G401 (cell line): ENCODE data around the gene ABI1. TPM values are rescaled to one million over a fixed set of nuclear protein-coding genes. Genes with fewer than 3 reads are reported as not detected.
A peak's percentile ranks its signal among the peaks of the same experiment; 100 is the strongest.

Source experiments
- DNase-seq: peaks from one replicate; pipeline ENCODE4 v3.0.0-alpha.2; 2015; ENCODE audit warnings: low spot score
- in situ Hi-C: cut with HindIII; loops from 2 replicates; pipeline ENCODE4 v1.10.0; 2016; ENCODE audit warnings: low sequenced_read_pairs, mixed read lengths
- total RNA-seq: library from RNA; depleted of rRNA; stranded (reverse); fragments of >200 nt; shearing (Covaris generic); gene quantifications from 2 replicates; pipeline ENCODE4 v1.2.3, GENCODE V29; 2014

The ABI1 gene
- total RNA-seq, 1 experiment from 2014 or later, result 44.9 TPM

DNA sequence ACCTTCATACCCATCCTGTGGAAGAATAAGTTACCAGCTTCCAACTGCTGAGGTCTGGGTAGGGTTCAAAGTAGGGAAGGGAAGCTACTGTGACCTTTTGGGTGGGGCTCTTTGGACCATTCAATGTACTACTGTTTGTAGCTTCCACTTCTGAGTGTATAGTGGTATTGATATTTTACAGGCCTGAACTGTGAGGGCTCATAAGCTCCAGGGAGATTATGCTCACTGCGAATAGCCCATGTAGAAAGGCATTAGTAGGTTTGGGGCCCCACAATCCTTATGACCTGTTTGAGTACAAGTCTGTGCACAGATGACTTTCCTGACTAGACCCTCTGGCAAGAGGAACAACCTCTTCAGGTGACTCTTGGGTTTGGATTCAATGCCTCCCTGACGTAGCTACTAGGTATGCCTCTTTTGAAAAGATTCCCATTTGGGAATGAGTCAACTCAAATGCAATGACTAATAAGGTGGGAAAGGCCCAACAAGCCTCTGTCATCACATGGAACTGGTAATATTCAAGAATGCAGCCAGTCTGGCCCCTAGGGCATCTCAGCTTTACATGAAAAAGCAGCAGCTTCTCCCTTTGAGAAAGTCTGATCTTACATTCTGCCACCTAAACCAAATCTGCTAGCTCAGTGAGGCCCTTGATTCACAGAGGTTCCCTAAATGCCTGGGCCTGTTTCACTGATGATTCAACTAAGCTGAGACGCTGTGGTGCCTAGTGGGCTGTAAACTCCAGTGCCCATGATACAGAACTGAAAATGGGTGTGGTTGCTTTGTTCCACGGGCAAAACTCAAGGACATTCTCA, 79.8 kb downstream of the ABI1 start:
- in situ Hi-C loops, result no loop called here

DNA sequence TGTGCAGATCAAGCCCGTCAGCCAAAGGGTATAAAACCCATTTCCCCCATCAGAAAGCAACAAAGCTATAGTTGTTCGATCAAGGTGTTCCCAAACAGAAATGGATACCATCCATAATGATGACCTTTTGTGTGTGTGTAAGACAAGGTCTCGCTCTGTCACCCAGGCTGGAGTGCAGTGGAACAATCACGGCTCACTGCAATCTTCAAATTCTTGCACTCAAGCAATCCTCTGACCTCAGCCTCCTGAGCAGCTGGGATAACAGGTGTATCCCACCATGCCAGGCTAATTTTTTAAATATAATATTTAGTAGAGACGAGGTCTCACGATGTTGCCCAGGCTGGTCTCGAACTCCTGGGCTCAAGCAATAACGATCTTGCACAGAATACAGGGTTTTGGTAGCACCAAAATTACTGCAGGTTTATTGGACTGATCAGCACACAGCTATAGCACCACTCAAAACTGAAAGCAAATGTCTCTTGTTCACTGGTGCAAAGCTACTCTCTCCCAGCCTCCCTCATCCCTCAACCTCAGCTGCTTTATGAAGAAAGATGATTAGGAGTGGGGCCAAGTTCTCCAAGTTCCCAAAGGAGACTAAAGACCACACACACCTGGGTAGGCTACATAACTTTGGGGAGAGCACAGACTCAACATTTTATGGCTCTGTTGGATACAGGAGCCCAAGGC, 80.5 kb downstream of the ABI1 start:
- in situ Hi-C loops, result no loop called here
- no peak for DNase-seq

More for the DNA sequence above, 79.8 kb downstream of the ABI1 start:
- DNase-seq, result no peak

DNA sequence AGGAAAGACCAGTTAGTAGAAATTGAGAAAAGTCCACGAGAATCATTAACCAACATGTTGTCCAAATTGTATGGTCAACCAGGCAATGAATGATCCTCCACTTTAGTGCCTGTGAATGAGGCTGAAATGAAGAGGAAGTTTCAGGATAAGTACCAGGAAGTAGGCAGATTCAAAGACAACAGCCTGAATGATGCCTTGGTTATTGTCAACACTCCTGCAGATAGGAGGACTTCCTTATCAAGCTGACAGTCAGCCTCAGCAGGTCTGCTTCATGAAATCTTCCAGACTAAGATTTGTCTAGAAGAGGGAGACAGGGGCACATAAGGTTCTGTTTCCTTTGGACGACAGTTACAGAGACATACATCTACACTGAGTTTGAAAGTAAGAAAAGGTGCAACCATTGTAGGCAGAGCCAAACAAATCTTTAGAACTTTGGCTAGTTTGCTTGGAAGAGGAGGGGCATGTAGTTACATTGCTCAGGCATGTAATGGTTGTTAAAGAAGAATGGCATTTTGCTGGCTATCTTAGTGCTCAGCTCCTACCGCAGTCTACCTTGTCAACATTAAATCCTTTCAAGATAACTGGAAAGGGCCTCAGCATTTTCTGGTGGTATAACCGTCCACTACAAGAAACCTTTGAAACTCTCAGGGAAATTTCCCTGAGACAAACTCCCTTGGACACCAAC, 81.4 kb downstream of the ABI1 start:
- in situ Hi-C loops, result no loop called here
- DNase-seq, result no peak

DNA sequence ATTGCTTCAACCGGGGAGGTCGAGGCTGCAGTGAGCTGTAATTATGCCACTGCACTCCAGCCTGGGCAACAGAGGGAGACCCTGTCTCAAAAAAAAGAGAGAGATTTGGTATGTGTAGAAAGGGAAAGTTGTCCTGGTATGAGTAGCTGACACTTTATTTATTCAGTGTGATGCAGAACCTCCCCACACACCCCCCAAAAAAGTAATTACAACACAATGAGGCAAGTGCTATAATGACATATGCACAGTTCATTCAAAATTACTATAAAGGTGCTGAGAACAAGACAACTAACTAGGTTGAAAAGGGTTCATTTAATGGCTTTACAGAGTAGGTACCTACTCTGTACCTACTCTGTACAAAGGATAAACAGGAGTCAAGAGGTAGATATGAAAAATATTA, 83.1 kb downstream of the ABI1 start:
- DNase-seq, result no peak
- in situ Hi-C loops, result no loop called here

DNA sequence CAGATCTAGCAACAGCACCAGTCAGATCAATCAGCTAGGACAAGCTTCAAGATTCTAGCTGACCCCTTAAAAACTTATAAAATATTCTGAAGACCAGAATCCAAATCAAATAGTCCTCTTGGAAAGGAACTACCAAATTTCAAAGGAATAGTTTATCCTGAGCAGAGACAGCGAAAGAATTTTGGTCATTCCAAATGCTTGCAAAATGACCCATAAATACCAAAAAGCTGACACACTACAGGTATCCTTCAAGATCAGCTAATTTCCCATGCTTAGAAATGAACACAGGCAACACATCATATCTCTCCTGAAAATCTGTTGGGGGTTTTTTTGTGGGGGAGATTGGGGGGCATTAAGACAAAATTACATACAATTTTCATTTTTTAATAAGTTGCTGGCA, 84.5 kb downstream of the ABI1 start:
- in situ Hi-C loops, result no loop called here
- no peak for DNase-seq

DNA sequence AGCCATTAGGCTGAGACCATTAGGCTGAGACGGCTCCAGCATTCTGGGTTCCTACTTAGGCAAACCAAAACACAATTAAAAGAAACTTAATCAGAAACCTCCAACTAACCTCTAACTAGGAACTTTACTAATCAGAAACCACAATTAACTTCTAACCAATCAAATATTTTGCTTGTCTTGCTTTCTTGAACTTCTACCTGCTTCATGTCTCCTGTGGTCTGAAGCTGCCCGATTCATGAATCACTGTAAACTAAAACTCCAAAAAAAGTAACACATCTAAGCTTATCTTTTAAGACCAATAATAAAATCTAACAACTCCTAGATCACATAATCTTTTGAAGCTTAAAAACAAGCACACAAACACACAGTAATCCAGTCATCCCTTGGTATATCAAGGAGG, 87.1 kb downstream of the ABI1 start:
- DNase-seq, result no peak
- in situ Hi-C loops, result loop anchor here (5.0 kb wide), 1 partner anchor 36 kb away; no protein-coding TSS in a partner anchor

DNA sequence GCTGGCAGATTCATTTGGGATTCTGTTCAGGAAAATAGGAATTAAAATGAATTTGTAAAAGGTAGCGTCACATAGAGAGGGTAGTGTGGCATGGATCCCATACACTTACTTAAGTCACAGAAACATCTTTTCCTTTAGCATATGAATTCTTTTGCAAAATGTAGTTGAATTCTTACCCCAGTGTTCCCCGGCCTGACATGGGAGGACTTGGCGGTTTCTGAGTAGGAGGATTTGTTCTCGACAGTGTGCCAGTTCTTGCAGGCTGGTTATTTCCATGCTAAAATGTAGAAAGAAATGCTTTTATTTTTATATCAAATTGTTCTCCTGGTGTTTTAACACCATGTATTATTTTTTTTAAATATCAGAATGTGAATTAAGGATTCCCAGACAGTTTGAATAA, 90.7 kb downstream of the ABI1 start:
- in situ Hi-C loops, result loop anchor here (5.0 kb wide), 1 partner anchor 33 kb away; no protein-coding TSS in a partner anchor
- DNase-seq, result no peak

DNA sequence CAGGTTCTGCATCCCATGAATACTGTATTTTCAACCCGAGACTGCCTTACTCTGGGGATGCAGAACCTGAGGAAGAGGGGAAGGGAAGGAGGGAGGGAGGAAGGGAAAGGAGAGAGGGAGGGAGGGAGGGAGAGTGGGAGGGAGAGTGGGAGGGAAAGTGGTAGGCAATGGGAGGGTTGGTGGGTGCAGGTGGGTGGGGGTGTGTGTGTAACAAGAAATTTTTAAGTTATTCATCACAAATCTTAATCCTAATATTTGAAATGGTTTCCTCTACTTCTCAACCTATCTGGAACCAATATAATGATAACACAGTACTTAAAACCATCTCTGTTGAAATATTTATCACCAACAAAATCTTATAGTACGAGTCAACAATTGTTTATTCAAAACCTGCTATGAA, 95.2 kb downstream of the ABI1 start:
- DNase-seq, result no peak
- in situ Hi-C loops, result no loop called here

DNA sequence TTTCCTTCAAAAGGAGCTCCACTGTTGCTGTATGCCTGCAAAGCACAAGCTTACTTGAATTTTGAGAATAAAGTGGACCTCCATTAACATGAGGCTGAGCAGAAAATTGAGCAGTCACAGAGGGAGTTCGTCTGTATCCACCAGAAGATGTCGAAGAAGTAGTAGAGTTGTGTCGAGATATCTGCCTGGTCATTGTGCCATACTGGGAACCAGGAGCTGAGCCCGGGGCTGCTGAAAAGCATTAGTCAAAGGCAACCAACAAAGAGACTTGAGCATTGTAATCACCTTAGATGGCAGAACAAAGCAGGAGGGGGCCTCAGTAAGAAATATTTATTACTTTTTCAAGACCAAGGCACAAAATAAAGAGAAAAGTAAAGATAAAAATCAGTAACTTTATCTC, 101.8 kb downstream of the ABI1 start:
- DNase-seq, result no peak
- in situ Hi-C loops, result no loop called here

DNA sequence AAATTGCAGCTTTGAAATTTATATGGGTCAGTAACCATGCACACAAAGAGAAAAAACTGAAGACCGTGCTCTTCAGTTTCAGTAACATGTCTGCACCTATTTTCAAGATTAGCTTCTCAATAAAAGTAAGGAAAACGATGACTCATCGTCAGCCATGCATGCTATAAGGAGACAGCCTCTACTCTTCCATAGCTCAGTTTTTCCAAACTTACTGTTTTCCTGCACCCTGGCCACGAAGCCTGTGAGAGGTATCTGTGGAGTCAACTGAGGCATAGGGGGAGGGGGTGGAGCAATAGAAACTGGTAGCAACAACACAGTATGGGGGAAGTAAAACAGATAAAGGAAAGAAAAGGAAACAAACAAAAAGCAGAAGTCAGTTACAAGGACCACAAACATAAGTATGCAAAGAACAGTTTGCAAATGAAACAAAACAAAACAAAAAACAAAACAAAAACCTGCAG, 105.3 kb downstream of the ABI1 start:
- DNase-seq, result no peak
- in situ Hi-C loops, result no loop called here

DNA sequence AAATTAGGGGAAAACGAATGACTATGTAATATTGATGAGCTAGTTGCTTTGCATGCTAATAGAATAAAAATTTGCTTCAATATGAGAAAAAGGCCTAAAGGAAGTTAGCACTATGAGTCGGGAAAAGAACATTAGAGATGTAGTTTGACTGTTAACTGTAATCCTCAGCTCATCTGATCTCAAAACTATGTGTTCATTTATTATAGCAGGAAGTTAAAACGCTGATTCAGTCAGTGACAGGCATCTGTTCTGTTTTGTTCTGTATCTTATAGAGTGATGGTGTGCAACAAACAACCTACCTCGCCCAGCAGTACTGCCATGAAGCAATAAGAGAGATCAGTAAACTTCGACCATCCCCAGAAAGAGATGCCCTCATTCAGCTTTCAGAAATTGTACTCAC, 114.7 kb downstream of the ABI1 start:
- no peak for DNase-seq
- in situ Hi-C loops, result no loop called here

DNA sequence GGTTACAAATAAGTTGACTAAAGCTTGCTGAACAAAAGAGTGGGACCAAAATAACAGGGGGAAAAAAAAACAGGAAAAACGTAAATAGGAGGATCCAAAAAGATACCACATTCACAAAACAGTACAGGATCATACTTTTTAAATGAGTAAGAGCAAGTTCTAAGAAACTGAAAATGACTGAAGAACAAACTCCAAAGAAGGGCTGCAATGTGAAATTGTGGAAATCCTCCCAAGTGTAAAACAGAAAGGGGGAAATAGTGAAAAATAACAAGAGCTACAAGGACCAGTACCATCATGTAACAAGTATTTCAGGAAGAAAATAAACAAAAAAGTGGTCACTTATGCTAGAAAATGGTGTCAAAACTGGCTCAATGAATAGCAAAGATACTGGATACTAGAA, 116.9 kb downstream of the ABI1 start:
- in situ Hi-C loops, result no loop called here
- no peak for DNase-seq

DNA sequence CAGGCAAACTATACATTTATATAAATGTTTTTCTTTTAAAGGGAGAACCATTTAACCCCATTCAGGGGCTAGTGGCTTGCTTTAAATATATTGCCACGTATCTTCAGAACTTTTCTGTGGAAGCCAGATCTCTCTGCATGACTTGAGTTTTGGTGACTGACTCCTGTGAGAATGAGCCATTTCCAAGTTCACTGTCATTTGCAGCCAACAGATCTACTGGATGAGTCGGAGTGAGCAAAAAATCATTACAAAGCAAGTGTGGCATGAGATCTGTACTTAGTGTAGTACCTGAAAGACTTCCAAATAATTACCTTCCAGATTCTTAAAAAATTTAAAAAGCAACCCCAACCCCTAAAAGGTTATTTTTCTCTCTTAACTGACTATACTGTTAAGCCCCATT, 117.7 kb downstream of the ABI1 start:
- no peak for DNase-seq
- in situ Hi-C loops, result no loop called here

DNA sequence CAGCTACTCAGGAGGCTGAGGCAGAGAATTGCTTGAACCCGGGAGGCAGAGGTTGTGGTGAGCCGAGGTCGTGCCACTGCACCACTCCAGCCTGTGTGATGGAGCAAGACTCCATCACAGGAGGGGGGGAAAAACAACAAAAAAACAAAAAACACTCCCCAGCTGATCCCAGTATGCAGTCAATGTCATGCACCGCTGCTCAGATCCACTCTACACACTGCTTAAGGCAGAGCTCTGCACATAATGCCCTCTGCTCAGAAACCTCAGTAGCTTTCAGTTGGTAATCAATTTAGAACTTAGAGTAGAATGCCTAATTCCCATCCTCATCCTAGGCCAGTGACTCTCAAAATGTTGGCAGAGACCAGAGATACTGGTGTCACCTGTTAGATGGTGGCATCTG, 119.4 kb downstream of the ABI1 start:
- in situ Hi-C loops, result no loop called here
- peak; percentile 33 for DNase-seq

DNA sequence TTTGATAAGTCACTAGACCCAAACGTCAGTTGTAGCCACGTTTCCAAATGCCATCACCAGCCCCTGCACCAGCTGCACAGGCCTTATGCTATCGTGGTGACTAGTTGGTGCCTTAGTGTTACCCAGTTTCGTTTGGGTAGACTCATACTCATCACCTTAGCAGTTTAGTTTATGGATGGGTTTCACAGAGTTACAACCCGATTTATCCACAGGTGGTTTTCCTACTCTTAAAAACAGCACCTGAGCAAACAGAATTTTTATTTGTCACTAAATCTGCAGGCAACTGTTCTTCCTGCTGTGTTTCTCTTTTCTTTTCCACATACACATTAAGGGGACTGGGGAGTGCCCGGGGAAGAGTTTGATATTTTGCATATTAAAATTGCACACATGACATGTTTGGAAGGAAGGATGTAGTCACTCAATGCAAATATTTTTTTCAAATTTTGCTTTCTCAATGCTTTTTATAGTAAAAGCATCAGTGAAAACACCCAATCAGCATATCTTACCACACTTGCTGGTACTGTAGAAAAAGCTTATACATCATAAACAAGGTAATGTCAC, 121.6 kb downstream of the ABI1 start:
- in situ Hi-C loops, result loop anchor here (5.0 kb wide), 1 partner anchor 33 kb away; no protein-coding TSS in a partner anchor
- DNase-seq, result no peak

DNA sequence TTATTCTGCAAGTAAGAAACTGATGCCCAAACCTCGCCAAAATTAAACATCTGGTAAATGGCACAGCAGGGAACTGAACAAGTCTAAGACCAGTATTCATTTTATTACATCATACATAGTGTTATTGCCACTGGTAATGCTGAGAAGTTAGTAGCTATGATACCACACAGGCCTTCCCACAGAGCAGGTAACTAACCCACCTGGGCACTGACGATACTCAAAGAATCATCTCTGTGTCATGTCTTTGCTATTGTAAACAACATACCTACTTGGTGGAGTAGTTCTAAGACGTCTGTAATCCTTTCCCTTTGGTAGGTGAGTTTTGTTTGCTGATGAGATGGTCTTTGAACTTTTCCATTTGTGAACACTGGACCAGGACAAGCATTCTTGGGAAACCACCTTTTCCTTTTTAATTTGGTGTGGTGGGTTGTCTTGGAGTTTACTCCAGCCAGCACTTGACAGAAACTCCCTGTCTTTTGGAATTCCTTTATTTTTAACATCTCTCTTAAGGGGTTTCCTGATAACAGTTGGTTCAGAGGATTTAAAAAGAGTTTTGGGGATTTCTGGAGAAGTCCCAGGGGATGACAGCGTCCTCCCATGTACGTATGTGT, 122.4 kb downstream of the ABI1 start:
- in situ Hi-C loops, result loop anchor here (5.0 kb wide), 1 partner anchor 34 kb away; no protein-coding TSS in a partner anchor
- DNase-seq, result no peak

DNA sequence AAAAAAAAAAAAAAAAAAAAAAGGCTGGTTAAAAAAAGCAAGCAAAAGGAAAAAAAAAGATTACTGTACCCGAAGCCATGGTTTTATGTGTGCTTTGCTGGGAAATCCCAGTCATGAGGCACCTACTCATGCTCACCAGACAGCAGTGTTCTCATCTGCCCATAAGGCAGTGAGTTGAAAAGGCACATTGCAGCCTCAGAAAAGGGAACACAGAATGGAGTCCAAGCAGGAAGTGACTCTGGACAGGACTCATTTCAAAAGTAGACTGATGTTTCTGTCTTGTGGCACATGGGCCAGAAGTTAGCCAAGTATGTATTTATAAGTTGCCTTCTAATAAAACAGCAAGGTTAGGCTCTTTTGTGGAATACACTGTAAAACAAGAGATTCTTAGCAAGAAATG, 123.0 kb downstream of the ABI1 start:
- no peak for DNase-seq
- in situ Hi-C loops, result loop anchor here (5.0 kb wide), 1 partner anchor 35 kb away; no protein-coding TSS in a partner anchor

DNA sequence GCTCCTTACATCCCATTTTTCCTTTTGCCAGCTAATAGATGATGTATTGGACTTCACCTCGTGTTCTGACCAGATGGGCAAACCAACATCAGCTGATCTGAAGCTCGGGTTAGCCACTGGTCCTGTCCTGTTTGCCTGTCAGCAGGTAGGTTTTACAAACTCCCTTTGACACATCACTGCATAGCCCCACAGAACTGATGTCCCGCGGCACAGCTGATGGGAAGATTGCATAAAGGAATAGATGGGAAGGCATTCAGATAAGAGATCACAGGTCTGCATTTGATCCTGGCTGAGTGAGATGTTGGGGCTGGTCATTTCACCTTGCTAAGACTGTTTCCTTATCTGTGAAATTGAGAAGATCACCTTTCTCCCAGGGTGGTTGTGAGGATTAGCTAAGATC, 125.3 kb downstream of the ABI1 start:
- no peak for DNase-seq
- in situ Hi-C loops, result loop anchor here (5.0 kb wide), 1 partner anchor 37 kb away; no protein-coding TSS in a partner anchor
